HEK293 (cell line): ENCODE data around the gene CNTNAP5.

ENCODE experiments used
- CTCF ChIA-PET: fragments of 350-600 bp; formaldehyde crosslinking; extraction: SDS; loops from one replicate; lab custom pipeline; 2021; ENCODE audit warnings: antibody characterized with exemption; lab: Yijun Ruan, JAX
- POLR2A ChIA-PET: fragments of 300-600 bp; formaldehyde crosslinking; extraction: SDS; loops from one replicate; lab custom pipeline; 2020; ENCODE audit warnings: antibody characterized with exemption, inconsistent platforms; lab: Yijun Ruan, JAX
- H3K27ac ChIP-seq: fragments of 200-500 bp; sonication (Bioruptor generic); 2 replicates; pipeline ENCODE4 v1.5.1; 2014; ENCODE audit warnings: low read depth, low read length, control low read depth, inconsistent platforms; ENCODE audit errors: extremely low read depth
- H3K36me3 ChIP-seq, 2 experiments: fragments of 200-500 bp in 1 of 2; sonication (Bioruptor generic) in 1 of 2; 1 replicate in 1 of 2; 2 replicates in 1 of 2; pipeline ENCODE4 v1.5.1; 2014 to 2017; ENCODE audit warnings: inconsistent platforms in 2 of 2, low read length in 2 of 2; ENCODE audit not compliant: control insufficient read depth in 2 of 2, insufficient read depth in 1 of 2
- H3K4me1 ChIP-seq: fragments of 200-500 bp; sonication (Bioruptor generic); 2 replicates; pipeline ENCODE4 v1.5.1; 2014; ENCODE audit warnings: mild to moderate bottlenecking, low read length, inconsistent platforms; ENCODE audit not compliant: control insufficient read depth, insufficient read depth
- H3K4me3 ChIP-seq: 2 replicates; pipeline ENCODE4 v1.5.1; 2011; ENCODE audit warnings: low read depth, mild to moderate bottlenecking, control low read depth, low read length, moderate library complexity
- H3K9me3 ChIP-seq: fragments of 200-500 bp; sonication (Bioruptor generic); 2 replicates; pipeline ENCODE4 v1.5.1; 2014; ENCODE audit warnings: low read depth, low read length, inconsistent platforms; ENCODE audit not compliant: control insufficient read depth, insufficient read depth
- BCL11B ChIP-seq: fragments of 450-650 bp; formaldehyde crosslinking; IDR thresholded peaks from 2 replicates; pipeline ENCODE4 v1.5.1; 2016; ENCODE audit warnings: low read depth, missing biosample characterization, missing genetic modification characterization
- ELK4 ChIP-seq: IDR thresholded peaks from 2 replicates; pipeline ENCODE4 v1.6.1; 2011; ENCODE audit warnings: mild to moderate bottlenecking, low read depth, low read length, borderline replicate concordance
- IKZF3 ChIP-seq: fragments of 450-650 bp; IDR thresholded peaks from 2 replicates; pipeline ENCODE4 v1.5.0; 2018; ENCODE audit warnings: missing biosample characterization, mild to moderate bottlenecking, missing genetic modification characterization, moderate library complexity
- PRDM2 ChIP-seq: fragments of 450-650 bp; formaldehyde crosslinking; IDR thresholded peaks from 2 replicates; pipeline ENCODE4 v1.5.1; 2016; ENCODE audit warnings: missing biosample characterization, missing genetic modification characterization, borderline replicate concordance
- REPIN1 ChIP-seq: fragments of 450-650 bp; formaldehyde crosslinking; IDR thresholded peaks from 2 replicates; pipeline ENCODE4 v1.5.1; 2017; ENCODE audit warnings: missing biosample characterization, missing genetic modification characterization, low read depth
- SALL2 ChIP-seq: fragments of 450-650 bp; formaldehyde crosslinking; IDR thresholded peaks from 2 replicates; pipeline ENCODE4 v1.5.0; 2017; ENCODE audit warnings: missing biosample characterization, mild to moderate bottlenecking, missing genetic modification characterization, borderline replicate concordance
- WT1 ChIP-seq: fragments of 450-650 bp; formaldehyde crosslinking; IDR thresholded peaks from 2 replicates; pipeline ENCODE4 v1.5.1; 2016; ENCODE audit warnings: missing biosample characterization, missing genetic modification characterization
- ZFHX2 ChIP-seq: fragments of 450-650 bp; formaldehyde crosslinking; conservative IDR thresholded peaks from 2 replicates; pipeline ENCODE4 v1.5.1; 2016; ENCODE audit warnings: missing biosample characterization, missing genetic modification characterization
- ZNF140 ChIP-seq: fragments of 450-650 bp; formaldehyde crosslinking; IDR thresholded peaks from 2 replicates; pipeline ENCODE4 v1.5.1; 2016; ENCODE audit warnings: missing biosample characterization, missing genetic modification characterization
- ZNF221 ChIP-seq: fragments of 450-650 bp; formaldehyde crosslinking; IDR thresholded peaks from 2 replicates; pipeline ENCODE4 v1.5.1; 2017; ENCODE audit warnings: missing biosample characterization, missing genetic modification characterization, borderline replicate concordance
- ZNF280D ChIP-seq: fragments of 450-650 bp; formaldehyde crosslinking; IDR thresholded peaks from 2 replicates; pipeline ENCODE4 v1.5.1; 2016; ENCODE audit warnings: missing biosample characterization, missing genetic modification characterization
- ZNF362 ChIP-seq: fragments of 450-650 bp; formaldehyde crosslinking; IDR thresholded peaks from 2 replicates; pipeline ENCODE4 v1.5.1; 2016; ENCODE audit warnings: missing biosample characterization, missing genetic modification characterization
- ZNF423 ChIP-seq: fragments of 450-650 bp; formaldehyde crosslinking; IDR thresholded peaks from 2 replicates; pipeline ENCODE4 v1.5.1; 2016; ENCODE audit warnings: missing biosample characterization, missing genetic modification characterization
- ZNF488 ChIP-seq: fragments of 450-650 bp; formaldehyde crosslinking; IDR thresholded peaks from 2 replicates; pipeline ENCODE4 v1.5.1; 2016; ENCODE audit warnings: missing biosample characterization, missing genetic modification characterization
- ZNF510 ChIP-seq: fragments of 450-650 bp; formaldehyde crosslinking; IDR thresholded peaks from 2 replicates; pipeline ENCODE4 v1.5.1; 2018; ENCODE audit warnings: mild to moderate bottlenecking, missing genetic modification characterization, missing biosample characterization; ENCODE audit not compliant: insufficient replicate concordance
- ZNF670 ChIP-seq: fragments of 450-650 bp; formaldehyde crosslinking; IDR thresholded peaks from 2 replicates; pipeline ENCODE4 v1.5.1; 2016; ENCODE audit warnings: missing biosample characterization, missing genetic modification characterization, low read depth
- ZNF747 ChIP-seq: fragments of 450-650 bp; formaldehyde crosslinking; IDR thresholded peaks from 2 replicates; pipeline ENCODE4 v1.5.1; 2016; ENCODE audit warnings: missing biosample characterization, missing genetic modification characterization

Gene CNTNAP5

GRCh38 chr2:124575497-124575896 is 550.4 kb downstream of the CNTNAP5 start:
- ChIA-PET POLR2A (no interaction called here), CTCF (interaction anchor here (0.6 kb wide), 1 partner anchor 346 kb away, joined by 3 read pairs; no protein-coding TSS in a partner anchor)
- H3K9me3 ChIP-seq: no peaks in the 10 kb centered on the region
- H3K36me3 ChIP-seq: no peaks in the 10 kb centered on the region
- TF ChIP-seq IKZF3 (no peak), ZNF221 (tag by site-specific recombination) (no peak), REPIN1 (tag by site-specific recombination) (no peak), ELK4 (no peak), ZNF747 (tag by site-specific recombination) (no peak), BCL11B (tag by site-specific recombination) (no peak)
- H3K27ac ChIP-seq: no peak overlapping the region
- H3K4me3 ChIP-seq: no peak overlapping the region
- no peaks in the 10 kb centered on the region for H3K4me1 ChIP-seq

- no peak overlapping the region for H3K27ac ChIP-seq
- CTCF ChIA-PET: no interaction called here
- H3K4me1 ChIP-seq: no peaks in the 10 kb centered on the region
- no peak overlapping the region for H3K4me3 ChIP-seq
- H3K36me3 ChIP-seq: no peaks in the 10 kb centered on the region
- POLR2A ChIA-PET: no interaction called here
- H3K9me3 ChIP-seq: no peaks in the 10 kb centered on the region
- TF ChIP-seq ZNF280D (no peak), ZNF488 (tag by site-specific recombination) (no peak), ZNF510 (no peak), WT1 (tag by site-specific recombination) (no peak), ZFHX2 (tag by site-specific recombination) (no peak), ZNF423 (tag by site-specific recombination) (no peak), ZNF362 (no peak), ZNF140 (tag by site-specific recombination) (no peak), ZNF670 (tag by site-specific recombination) (no peak), PRDM2 (tag by site-specific recombination) (no peak), SALL2 (tag by site-specific recombination) (no peak)
Measured at GRCh38 chr2:124580263-124580662, 555.2 kb downstream of the CNTNAP5 start.
